Fibroblast of lung (primary cell): ENCODE measurements around the gene LRMDA. TPM values are rescaled to one million over a fixed set of nuclear protein-coding genes. Genes with fewer than 3 reads are reported as not detected.

Source experiments
- DNase-seq, 2 donors: peaks; one replicate each; pipeline versions ENCODE4 v3.0.0 to v3.0.0-alpha.2; 2010; ENCODE audit warnings: low read depth in 2 of 2
- H2AFZ ChIP-seq: 2 replicates; pipeline ENCODE4 v1.5.1; 2012; ENCODE audit warnings: low read length, control low read depth, inconsistent platforms
- H3K27ac ChIP-seq: 2 replicates; pipeline ENCODE4 v1.5.1; 2011; ENCODE audit warnings: low read length, control low read depth; ENCODE audit not compliant: insufficient read depth
- H3K27me3 ChIP-seq: 2 replicates; pipeline ENCODE4 v1.5.1; 2011; ENCODE audit warnings: mild to moderate bottlenecking, low read length; ENCODE audit not compliant: control insufficient read depth, insufficient read depth
- H3K36me3 ChIP-seq: 2 replicates; pipeline ENCODE4 v1.5.1; 2011; ENCODE audit warnings: low read length; ENCODE audit not compliant: control insufficient read depth, insufficient read depth
- H3K4me1 ChIP-seq: 2 replicates; pipeline ENCODE4 v1.5.1; 2011; ENCODE audit warnings: low read length; ENCODE audit not compliant: control insufficient read depth, insufficient read depth; ENCODE audit errors: extremely low read depth
- H3K4me2 ChIP-seq: 2 replicates; pipeline ENCODE4 v1.5.1; 2011; ENCODE audit warnings: low read length, control low read depth; ENCODE audit not compliant: insufficient read depth; ENCODE audit errors: extremely low read depth
- H3K4me3 ChIP-seq, 4 experiments: fragments of 200-600 bp in 1 of 4; sonication (generic) in 1 of 4; replicated peaks in 1 of 4; 2 replicates each; pipeline ENCODE4 v1.5.1; 2011 to 2016; ENCODE audit warnings: low read length in 4 of 4, low read depth in 3 of 4, mild to moderate bottlenecking in 3 of 4, control low read depth in 2 of 4, inconsistent platforms in 1 of 4, mixed read lengths in 1 of 4; ENCODE audit not compliant: insufficient read depth in 1 of 4; ENCODE audit errors: control extremely low read depth in 1 of 4
- H3K79me2 ChIP-seq: 2 replicates; pipeline ENCODE4 v1.5.1; 2012; ENCODE audit warnings: mild to moderate bottlenecking, low read length, inconsistent platforms; ENCODE audit not compliant: control insufficient read depth, insufficient read depth
- H3K9ac ChIP-seq: 2 replicates; pipeline ENCODE4 v1.5.1; 2011; ENCODE audit warnings: mild to moderate bottlenecking, low read length, control low read depth; ENCODE audit not compliant: insufficient read depth
- H3K9me3 ChIP-seq: 2 replicates; pipeline ENCODE4 v1.5.1; 2012; ENCODE audit warnings: low read depth, low read length; ENCODE audit not compliant: control insufficient read depth, insufficient read depth
- H4K20me1 ChIP-seq: 2 replicates; pipeline ENCODE4 v1.5.1; 2011; ENCODE audit warnings: low read length; ENCODE audit not compliant: control insufficient read depth, insufficient read depth; ENCODE audit errors: extremely low read depth
- EZH2 ChIP-seq: IDR thresholded peaks from 2 replicates; pipeline ENCODE4 v1.5.1; 2012; ENCODE audit warnings: low read length, control low read depth, mild to moderate bottlenecking; ENCODE audit errors: missing control alignments
- polyA plus RNA-seq, 2 donors: library from polyadenylated mRNA; depleted of rRNA in 1 of 2; stranded (reverse) in 1 of 2; unstranded in 1 of 2; fragments of >200 nt; gene quantifications; 2 replicates each; pipeline ENCODE4 v1.2.1, GENCODE V29; 2011 to 2012; ENCODE audit warnings: missing spikeins in 1 of 2
- total RNA-seq: library from RNA; depleted of rRNA; stranded (reverse); fragments of >200 nt; gene quantifications from 2 replicates; pipeline ENCODE4 v1.2.1, GENCODE V29; 2014
- TF ChIP-seq, protein P1 (sequence below), 2 donors: IDR thresholded peaks in 1 of 2; conservative IDR thresholded peaks in 1 of 2; 1 replicate in 1 of 2; 2 replicates in 1 of 2; pipeline ENCODE4 v1.5.1; 2011 to 2012; ENCODE audit warnings: low read length in 2 of 2, control low read depth in 1 of 2, inconsistent platforms in 1 of 2, low read depth in 1 of 2, mild to moderate bottlenecking in 1 of 2

The LRMDA gene
- total and polyA plus RNA-seq, 2 donors (not counting 1 experiment from before 2014, with no cell fraction given), result 1.7 to 2.0 TPM

- TF ChIP-seq, protein P1, sequence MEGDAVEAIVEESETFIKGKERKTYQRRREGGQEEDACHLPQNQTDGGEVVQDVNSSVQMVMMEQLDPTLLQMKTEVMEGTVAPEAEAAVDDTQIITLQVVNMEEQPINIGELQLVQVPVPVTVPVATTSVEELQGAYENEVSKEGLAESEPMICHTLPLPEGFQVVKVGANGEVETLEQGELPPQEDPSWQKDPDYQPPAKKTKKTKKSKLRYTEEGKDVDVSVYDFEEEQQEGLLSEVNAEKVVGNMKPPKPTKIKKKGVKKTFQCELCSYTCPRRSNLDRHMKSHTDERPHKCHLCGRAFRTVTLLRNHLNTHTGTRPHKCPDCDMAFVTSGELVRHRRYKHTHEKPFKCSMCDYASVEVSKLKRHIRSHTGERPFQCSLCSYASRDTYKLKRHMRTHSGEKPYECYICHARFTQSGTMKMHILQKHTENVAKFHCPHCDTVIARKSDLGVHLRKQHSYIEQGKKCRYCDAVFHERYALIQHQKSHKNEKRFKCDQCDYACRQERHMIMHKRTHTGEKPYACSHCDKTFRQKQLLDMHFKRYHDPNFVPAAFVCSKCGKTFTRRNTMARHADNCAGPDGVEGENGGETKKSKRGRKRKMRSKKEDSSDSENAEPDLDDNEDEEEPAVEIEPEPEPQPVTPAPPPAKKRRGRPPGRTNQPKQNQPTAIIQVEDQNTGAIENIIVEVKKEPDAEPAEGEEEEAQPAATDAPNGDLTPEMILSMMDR (conservative IDR thresholded peaks at IDR 0.05 in 1 of 2, IDR thresholded peaks at IDR 0.05 in 1 of 2; ENCODE audit: low read depth in 1 of 2, low read length in 2 of 2), result no peak
- TF ChIP-seq EZH2, result no peak
- H3K9ac ChIP-seq, result no peak overlapping the region
Observed at GRCh38 chr10:75499556-75500160, 68.2 kb downstream of the LRMDA start.

DNA sequence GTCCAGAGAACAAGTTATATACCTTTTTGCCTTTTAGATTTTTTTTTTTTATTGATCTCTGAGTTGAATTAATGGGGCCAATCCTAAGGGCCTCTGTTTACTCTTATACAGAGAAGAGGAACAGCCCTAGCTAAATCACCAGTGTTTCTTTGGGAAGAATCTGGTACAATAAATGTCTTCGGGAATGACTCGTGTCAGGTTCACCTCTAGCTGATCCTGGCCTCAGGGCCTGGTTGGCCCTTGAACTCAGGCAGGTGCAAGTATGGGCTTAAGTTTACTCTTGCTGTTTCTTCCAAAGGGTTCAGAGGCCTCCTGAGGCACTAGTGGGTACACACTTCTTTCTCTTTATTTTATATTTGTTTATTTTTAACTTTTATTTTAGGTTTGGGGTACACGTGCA is 71.0 kb downstream of the LRMDA start:
- TF ChIP-seq EZH2, result no peak
- TF ChIP-seq, protein P1 (conservative IDR thresholded peaks at IDR 0.05 in 1 of 2, IDR thresholded peaks at IDR 0.05 in 1 of 2; ENCODE audit: low read depth in 1 of 2, low read length in 2 of 2), result no peak
- H3K4me1 ChIP-seq, result peaks cover 5% of the 10 kb centered on the region
- H3K36me3 ChIP-seq, result no peaks in the 10 kb centered on the region
- no peaks in the 10 kb centered on the region for H3K27me3 ChIP-seq
- no peak for DNase-seq
- no peaks in the 10 kb centered on the region for H3K9me3 ChIP-seq
- H4K20me1 ChIP-seq, result no peaks in the 10 kb centered on the region
- no peak overlapping the region for H3K4me3 ChIP-seq
- H3K9ac ChIP-seq, result no peak overlapping the region
- no peak overlapping the region for H2AFZ ChIP-seq
- no peak overlapping the region for H3K27ac ChIP-seq
- H3K4me2 ChIP-seq, result no peak overlapping the region
- H3K79me2 ChIP-seq, result no peaks in the 10 kb centered on the region

More at GRCh38 chr10:75499556-75500160, 68.2 kb downstream of the LRMDA start:
- Histone ChIP-seq H3K4me3 (no peak overlapping the region), H3K4me1 (peaks cover 5% of the 10 kb centered on the region), H3K4me2 (no peak overlapping the region), H3K9me3 (no peaks in the 10 kb centered on the region), H3K27me3 (no peaks in the 10 kb centered on the region), H3K79me2 (no peaks in the 10 kb centered on the region), H4K20me1 (no peaks in the 10 kb centered on the region), H3K36me3 (no peaks in the 10 kb centered on the region), H2AFZ (no peak overlapping the region), H3K27ac (no peak overlapping the region)
- no peak for DNase-seq

DNA sequence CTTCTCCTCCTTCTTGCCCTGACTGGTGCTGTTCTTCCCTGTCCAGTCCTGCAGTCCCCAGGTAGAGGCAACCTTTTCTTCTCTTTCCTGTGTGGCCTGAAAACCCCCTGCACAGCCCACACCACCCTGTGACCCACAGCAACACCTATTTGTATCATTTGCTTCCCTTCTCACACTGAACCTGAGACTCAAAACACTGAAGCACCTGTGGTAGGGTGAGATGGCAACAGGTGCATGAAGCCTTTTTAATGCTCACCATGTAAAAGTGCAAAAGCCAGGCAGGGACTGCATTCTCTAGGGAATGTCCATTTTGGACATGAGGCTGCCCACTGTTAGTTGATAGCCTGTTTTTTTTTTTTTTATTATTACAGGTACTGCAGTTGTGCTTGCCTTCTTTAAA is 71.4 kb downstream of the LRMDA start:
- Histone ChIP-seq H3K4me2 (no peak overlapping the region), H3K36me3 (no peaks in the 10 kb centered on the region), H3K4me3 (no peak overlapping the region), H3K27me3 (no peaks in the 10 kb centered on the region), H2AFZ (no peak overlapping the region), H4K20me1 (no peaks in the 10 kb centered on the region), H3K79me2 (no peaks in the 10 kb centered on the region), H3K27ac (no peak overlapping the region), H3K4me1 (peaks cover 5% of the 10 kb centered on the region), H3K9ac (no peak overlapping the region), H3K9me3 (no peaks in the 10 kb centered on the region)
- TF ChIP-seq, protein P1 (conservative IDR thresholded peaks at IDR 0.05 in 1 of 2, IDR thresholded peaks at IDR 0.05 in 1 of 2; ENCODE audit: low read depth in 1 of 2, low read length in 2 of 2), result no peak
- DNase-seq, result no peak
